Uterus (tissue), 4 donors: ENCODE data around the gene RNF41. TPM values are rescaled to one million over a fixed set of nuclear protein-coding genes. Genes with fewer than 3 reads are reported as not detected.

Experiments
- DNase-seq, 2 donors: peaks; one replicate each; pipeline ENCODE4 v3.0.0-alpha.2; 2019 to 2020
- H3K27ac ChIP-seq, 2 donors: fragments of 200-600 bp; sonication (generic); 1 replicate in 1 of 2; 2 replicates in 1 of 2; pipeline ENCODE4 v1.5.1; 2016 to 2018
- H3K27me3 ChIP-seq, 2 donors: fragments of 200-600 bp; sonication (generic); one replicate each; pipeline ENCODE4 v1.5.1; 2018 to 2019; ENCODE audit warnings: control low read depth in 1 of 2
- H3K36me3 ChIP-seq, 2 donors: fragments of 200-600 bp; sonication (generic); one replicate each; pipeline ENCODE4 v1.5.1; 2019; ENCODE audit warnings: control low read depth in 1 of 2
- H3K4me1 ChIP-seq, 2 donors: fragments of 200-600 bp; sonication (generic); one replicate each; pipeline ENCODE4 v1.5.1; 2018 to 2019; ENCODE audit warnings: control low read depth in 1 of 2
- H3K4me3 ChIP-seq, 2 donors: fragments of 200-600 bp; sonication (generic); 1 replicate in 1 of 2; 2 replicates in 1 of 2; pipeline ENCODE4 v1.5.1; 2018 to 2019; ENCODE audit warnings: mild to moderate bottlenecking in 1 of 2
- H3K9me3 ChIP-seq, 2 donors: fragments of 200-600 bp; sonication (generic); one replicate each; pipeline ENCODE4 v1.5.1; 2019; ENCODE audit warnings: control low read depth in 1 of 2
- CTCF ChIP-seq, 4 experiments: fragments of 200-600 bp in 2 of 4; fragments of 450-650 bp in 2 of 4; sonication (generic) in 2 of 4; IDR thresholded peaks; one replicate each; pipeline ENCODE4 v1.5.1; 2016 to 2019; ENCODE audit warnings: antibody characterized with exemption in 4 of 4, mild to moderate bottlenecking in 2 of 4, moderate library complexity in 1 of 4
- POLR2A ChIP-seq, 2 donors: fragments of 450-650 bp; IDR thresholded peaks; one replicate each; pipeline ENCODE4 v1.6.1; 2016; ENCODE audit warnings: antibody characterized with exemption in 2 of 2, mild to moderate bottlenecking in 1 of 2, moderate library complexity in 1 of 2
- intact Hi-C: fragments of 100-400 bp; cut with DNase I; formaldehyde crosslinking; loops from one replicate; pipeline ENCODE4 v1.15.1; 2023; ENCODE audit warnings: low total_unique reads
- total RNA-seq, 4 donors: library from RNA; depleted of rRNA in 3 of 4; stranded (reverse); fragments of >200 nt in 3 of 4; gene quantifications; one replicate each; pipeline versions ENCODE4 v1.1.0 to v1.2.4, GENCODE V29; 2014 to 2023
- donor health status: DM: yes; HTN: yes; CAD: no.

Gene RNF41
- total RNA-seq, 4 donors from 2014 or later = 40.3 to 84.8 (median 58.0) TPM

GRCh38 chr12:56261503-56262232 lies 39.9 kb upstream of the RNF41 start:
- H3K36me3 ChIP-seq = no peaks in the 10 kb centered on the region
- no peak overlapping the region for H3K4me3 ChIP-seq
- H3K9me3 ChIP-seq = no peaks in the 10 kb centered on the region
- peaks cover 0 to 8% of the 10 kb centered on the region in 2 donors for H3K4me1 ChIP-seq
- H3K27me3 ChIP-seq = no peaks in the 10 kb centered on the region
- H3K27ac ChIP-seq = no peak overlapping the region
- intact Hi-C loops = no loop called here
- TF ChIP-seq CTCF (IDR thresholded peaks at IDR 0.05) (no peak), POLR2A (IDR thresholded peaks at IDR 0.05) (no peak)
- no peak for DNase-seq

GRCh38 chr12:56260921-56261320 lies 39.2 kb upstream of the RNF41 start:
- Histone ChIP-seq H3K36me3 (no peaks in the 10 kb centered on the region), H3K4me3 (no peak overlapping the region), H3K9me3 (no peaks in the 10 kb centered on the region), H3K27me3 (no peaks in the 10 kb centered on the region), H3K4me1 (peaks cover 0 to 11% of the 10 kb centered on the region in 2 donors), H3K27ac (no peak overlapping the region)
- intact Hi-C loops = no loop called here
- TF ChIP-seq POLR2A (IDR thresholded peaks at IDR 0.05) = no peak
- no peak for TF ChIP-seq CTCF (IDR thresholded peaks at IDR 0.05)
- no peak for DNase-seq

DNA sequence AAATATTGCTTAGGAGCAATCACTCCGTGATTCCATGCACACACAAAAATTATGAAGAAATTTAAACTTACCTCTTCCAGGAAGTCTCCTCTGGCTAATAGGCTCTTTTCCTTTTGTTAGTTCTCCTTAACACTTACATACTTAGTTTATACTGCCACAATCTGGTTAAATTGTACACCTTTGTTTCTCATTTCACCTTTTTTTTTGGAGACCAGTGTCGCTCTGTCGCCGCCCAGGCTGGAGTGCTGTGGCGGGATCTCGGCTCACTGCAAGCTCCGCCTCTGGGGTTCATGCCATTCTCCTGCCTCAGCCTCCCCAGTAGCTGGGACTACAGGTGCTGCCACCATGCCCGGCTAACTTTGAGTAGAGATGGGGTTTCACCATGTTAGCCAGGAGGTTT lies 38.7 kb upstream of the RNF41 start:
- Histone ChIP-seq H3K27ac (no peak overlapping the region), H3K36me3 (no peaks in the 10 kb centered on the region), H3K4me1 (peaks cover 0 to 11% of the 10 kb centered on the region in 2 donors), H3K4me3 (no peak overlapping the region), H3K9me3 (no peaks in the 10 kb centered on the region), H3K27me3 (no peaks in the 10 kb centered on the region)
- intact Hi-C loops = no loop called here
- TF ChIP-seq CTCF (IDR thresholded peaks at IDR 0.05) (no peak), POLR2A (IDR thresholded peaks at IDR 0.05) (no peak)
- no peak for DNase-seq

GRCh38 chr12:56258820-56259183 lies 37.1 kb upstream of the RNF41 start:
- Histone ChIP-seq H3K27ac (peak overlapping the region; percentile 94 to 95), H3K9me3 (no peaks in the 10 kb centered on the region), H3K4me3 (peak overlapping the region; percentile 78 to 89), H3K4me1 (peaks cover 0 to 11% of the 10 kb centered on the region in 2 donors), H3K27me3 (no peaks in the 10 kb centered on the region), H3K36me3 (no peaks in the 10 kb centered on the region)
- TF ChIP-seq CTCF (IDR thresholded peaks at IDR 0.05) (no peak), POLR2A (IDR thresholded peaks at IDR 0.05) (no peak)
- DNase-seq = no peak
- intact Hi-C loops = no loop called here

GRCh38 chr12:56258068-56258819 lies 36.5 kb upstream of the RNF41 start, which contains the start of gene ANKRD52:
TSS of gene ANKRD52 (minus strand) at chr12:56258384. CDS start at chr12:56258269, 115 bp downstream.
- H3K9me3 ChIP-seq = no peaks in the 10 kb centered on the region
- H3K27me3 ChIP-seq = no peaks in the 10 kb centered on the region
- peak; percentile 75 to 77 for DNase-seq
- peaks cover 0 to 11% of the 10 kb centered on the region in 2 donors for H3K4me1 ChIP-seq
- TF ChIP-seq CTCF (IDR thresholded peaks at IDR 0.05) (peak; percentile 36 to 90 (median 90)), POLR2A (IDR thresholded peaks at IDR 0.05) (peak in 1 of 2 donors; percentile 55)
- H3K36me3 ChIP-seq = no peaks in the 10 kb centered on the region
- peak within 1 kb of the TSS; percentile 94 to 95 for H3K27ac ChIP-seq
- peak within 1 kb of the TSS; percentile 78 to 89 for H3K4me3 ChIP-seq
- intact Hi-C loops = no loop called here
